ENCODE measurements around the gene MBD1. TPM values are rescaled to one million over a fixed set of nuclear protein-coding genes. Genes with fewer than 3 reads are reported as not detected.

Gene MBD1
- total and polyA plus RNA-seq, 10 of the 15 experiments (the other 5 are each of a cell fraction or from before 2014, with no cell fraction given), result 8.4 to 97.7 (median 59.9) TPM

GRCh38 chr18:50232419-50232818 is 48.9 kb downstream of the MBD1 start:
- no peak overlapping the region for H3K4me2 ChIP-seq (ENCODE audit: control insufficient read depth, insufficient read depth)
- intact Hi-C loops (cut with micrococcal nuclease; ENCODE audit: unreplicated experiment), result no loop called here
- ChIA-PET SMC1A (ENCODE audit: uncharacterized antibody, unreplicated experiment) (interaction anchor here (0.7 to 1.1 kb wide), 3 partner anchors 11 to 196 kb away, joined by 3 to 4 read pairs (median 3); no protein-coding TSS in a partner anchor), CTCF (interaction anchor here (1.1 to 1.7 kb wide), 2 partner anchors 14 to 125 kb away, joined by 3 to 5 read pairs; no protein-coding TSS in a partner anchor), POLR2A (no interaction called here), RAD21 (ENCODE audit: unreplicated experiment) (no interaction called here)
- DNase-seq (ENCODE audit: low read depth, low spot score), result no peak
- H3K27ac ChIP-seq (ENCODE audit: control insufficient read depth, insufficient read depth), result no peak overlapping the region
- FAIRE-seq, result no peak
- no peaks in the 10 kb centered on the region for H3K79me2 ChIP-seq (ENCODE audit: control insufficient read depth, insufficient read depth, low read length)
- no peak for ATAC-seq
- no TSS peak for BruUV-seq (replicated peaks)
- no peaks in the 10 kb centered on the region for H3K9me3 ChIP-seq (replicated peaks; ENCODE audit: control insufficient read depth, insufficient read depth, low read length)
- no peaks in the 10 kb centered on the region for H4K20me1 ChIP-seq (ENCODE audit: control insufficient read depth, insufficient read depth)
- no peaks in the 10 kb centered on the region; a peak in 1 of 4 replicates for H3K27me3 ChIP-seq (replicated peaks in 1 of 2; ENCODE audit: control insufficient read depth in 2 of 2, insufficient read depth in 2 of 2, low read length in 1 of 2)
- WGBS (ENCODE audit: insufficient coverage, insufficient replicate concordance, low lambda C conversion rate, missing lambda C conversion rate), result 38% methylated on average over 2 of the region's 2 CpGs
- no peak overlapping the region for H2AFZ ChIP-seq (ENCODE audit: control insufficient read depth, low read depth, low read length)
- no peaks in the 10 kb centered on the region for H3K4me1 ChIP-seq (ENCODE audit: control insufficient read depth, insufficient read depth, low read length)
- no peak overlapping the region for H3K4me3 ChIP-seq
- no peak overlapping the region for H3K9ac ChIP-seq (ENCODE audit: control insufficient read depth, insufficient read depth, low read length)
- no peaks in the 10 kb centered on the region for H3K36me3 ChIP-seq (ENCODE audit: control insufficient read depth in 2 of 2, insufficient read depth in 2 of 2, low read length in 1 of 2)
- in situ Hi-C loops (cut with MboI), result no loop called here
- TF ChIP-seq HDGF (IDR thresholded peaks at IDR 0.05) (no peak), SMAD1 (IDR thresholded peaks at IDR 0.05; ENCODE audit: low read depth, partially characterized antibody) (no peak), EP300 (IDR thresholded peaks at IDR 0.05; ENCODE audit: borderline replicate concordance in 1 of 2, control insufficient read depth in 1 of 2, low read depth in 2 of 2, low read length in 2 of 2) (no peak), USF1 (IDR thresholded peaks at IDR 0.05; ENCODE audit: borderline replicate concordance, extremely low read length, insufficient read depth, low read depth, low read length) (no peak), RELA (IDR thresholded peaks at IDR 0.05; ENCODE audit: borderline replicate concordance, partially characterized antibody) (no peak), HDAC6 (IDR thresholded peaks at IDR 0.05; ENCODE audit: unreplicated experiment) (no peak), CBFB (IDR thresholded peaks at IDR 0.05; ENCODE audit: low read depth) (no peak), IKZF2 (IDR thresholded peaks at IDR 0.05) (no peak), ZNF622 (IDR thresholded peaks at IDR 0.05) (no peak), PAX5 (IDR thresholded peaks at IDR 0.05; ENCODE audit: borderline replicate concordance, low read depth, low read length) (no peak), SUZ12 (IDR thresholded peaks at IDR 0.05; ENCODE audit: unreplicated experiment) (no peak), ZZZ3 (IDR thresholded peaks at IDR 0.05; ENCODE audit: control insufficient read depth, insufficient read length, low read depth) (no peak), SKIL (IDR thresholded peaks at IDR 0.05; ENCODE audit: low read depth, poor library complexity, severe bottlenecking) (no peak), MLLT1 (IDR thresholded peaks at IDR 0.05) (no peak), TARDBP (IDR thresholded peaks at IDR 0.05; ENCODE audit: borderline replicate concordance) (no peak), PRDM15 (CRISPR knock-in tag; IDR thresholded peaks at IDR 0.05) (no peak), SP1 (IDR thresholded peaks at IDR 0.05; ENCODE audit: low read depth, low read length) (no peak)

All from GM12878 (cell line).